NB4 (cell line): Measurements from ENCODE around the gene VLDLR.
"Not testable (repeated sequence)": the region's sequence is repeated elsewhere in the genome, so short reads cannot be mapped to it uniquely, and the experiment has no call there.

Experiments used
- DNase-seq: peaks from one replicate; pipeline ENCODE4 v3.0.0; 2010; ENCODE audit warnings: low read depth
- H3K4me3 ChIP-seq: one replicate; pipeline ENCODE4 v1.5.1; 2011; ENCODE audit warnings: mild to moderate bottlenecking, low read depth, low read length, moderate library complexity
- CTCF ChIP-seq: IDR thresholded peaks from one replicate; pipeline ENCODE4 v1.5.1; 2012; ENCODE audit warnings: low read depth, low read length
- MAX ChIP-seq: IDR thresholded peaks from 2 replicates; pipeline ENCODE4 v1.6.1; 2011; ENCODE audit warnings: low read depth, low read length
- MYC ChIP-seq: IDR thresholded peaks from 2 replicates; pipeline ENCODE4 v1.6.1; 2011; ENCODE audit warnings: low read depth, low read length
- POLR2A ChIP-seq: IDR thresholded peaks from 2 replicates; pipeline ENCODE4 v1.6.1; 2011; ENCODE audit warnings: mild to moderate bottlenecking; ENCODE audit not compliant: insufficient read length; ENCODE audit errors: extremely low read depth

Gene VLDLR

GRCh38 chr9:2693056-2693455 is 71.5 kb downstream of the VLDLR start:
- no peak for DNase-seq
- TF ChIP-seq MAX (no peak), POLR2A (no peak), CTCF (no peak), MYC (no peak)
- no peak overlapping the region for H3K4me3 ChIP-seq

- H3K4me3 ChIP-seq: no peak overlapping the region
- TF ChIP-seq MYC (no peak), CTCF (no peak), POLR2A (no peak), MAX (no peak)
- DNase-seq: no peak
Measured at GRCh38 chr9:2697492-2697891, 75.9 kb downstream of the VLDLR start.

GRCh38 chr9:2700398-2700797 is 78.8 kb downstream of the VLDLR start:
- TF ChIP-seq MYC (no peak), MAX (no peak), CTCF (no peak), POLR2A (no peak)

GRCh38 chr9:2700909-2701550 is 79.4 kb downstream of the VLDLR start:
- H3K4me3 ChIP-seq: no peak overlapping the region
- DNase-seq: no peak
- no peak for TF ChIP-seq MYC
- no peak for TF ChIP-seq CTCF
- no peak for TF ChIP-seq POLR2A
- TF ChIP-seq MAX: no peak

More at GRCh38 chr9:2700398-2700797, 78.8 kb downstream of the VLDLR start:
- H3K4me3 ChIP-seq: no peak overlapping the region
- DNase-seq: no peak

- TF ChIP-seq MYC (peak; percentile 91), POLR2A (no peak), CTCF (no peak), MAX (peak; percentile 84)
- H3K4me3 ChIP-seq: no peak overlapping the region
- DNase-seq: peak; percentile 94
Measured at GRCh38 chr9:2704504-2704903, 82.9 kb downstream of the VLDLR start.

- not testable (repeated sequence) for DNase-seq, H3K4me3 ChIP-seq
Measured at GRCh38 chr9:2707256-2707655, 85.7 kb downstream of the VLDLR start.
